Mesendoderm (in vitro differentiated cells): ENCODE measurements around the gene TBX6.

ENCODE experiments used
- DNase-seq: peaks from one replicate; pipeline ENCODE4 v3.0.0; 2013
- H2AK5ac ChIP-seq: 2 replicates; pipeline ENCODE4 v1.6.1; 2013; ENCODE audit warnings: low read length, inconsistent platforms
- H2BK120ac ChIP-seq: 2 replicates; pipeline ENCODE4 v1.6.1; 2013; ENCODE audit warnings: low read depth, mild to moderate bottlenecking, low read length, moderate library complexity, mixed read lengths
- H2BK15ac ChIP-seq: replicated peaks from 2 replicates; pipeline ENCODE4 v1.6.1; 2013; ENCODE audit warnings: low read depth, mild to moderate bottlenecking, moderate library complexity
- H2BK5ac ChIP-seq: 2 replicates; pipeline ENCODE4 v1.6.1; 2013; ENCODE audit warnings: low read length, inconsistent platforms
- H3K18ac ChIP-seq: 2 replicates; pipeline ENCODE4 v1.6.1; 2013; ENCODE audit warnings: mild to moderate bottlenecking, low read length, mixed read lengths
- H3K23ac ChIP-seq: one replicate; pipeline ENCODE4 v1.6.1; 2013; ENCODE audit warnings: low read length
- H3K27ac ChIP-seq: 2 replicates; pipeline ENCODE4 v1.5.1; 2013; ENCODE audit warnings: low read depth, mild to moderate bottlenecking, inconsistent platforms, low read length, moderate library complexity
- H3K27me3 ChIP-seq: 2 replicates; pipeline ENCODE4 v1.6.1; 2013; ENCODE audit warnings: low read length, control low read depth, mild to moderate bottlenecking, inconsistent platforms; ENCODE audit not compliant: insufficient read depth, poor library complexity
- H3K36me3 ChIP-seq: 2 replicates; pipeline ENCODE4 v1.6.1; 2013; ENCODE audit warnings: low read length, inconsistent platforms; ENCODE audit not compliant: control insufficient read depth, insufficient read depth
- H3K4ac ChIP-seq: one replicate; pipeline ENCODE4 v1.6.1; 2013; ENCODE audit warnings: low read depth, mild to moderate bottlenecking, low read length, moderate library complexity
- H3K4me1 ChIP-seq: 2 replicates; pipeline ENCODE4 v1.6.1; 2013; ENCODE audit warnings: low read depth, low read length, inconsistent platforms; ENCODE audit not compliant: control insufficient read depth
- H3K4me2 ChIP-seq: 2 replicates; pipeline ENCODE4 v1.6.1; 2013; ENCODE audit warnings: low read length
- H3K4me3 ChIP-seq: 2 replicates; pipeline ENCODE4 v1.5.1; 2013; ENCODE audit warnings: mild to moderate bottlenecking, low read length
- H3K56ac ChIP-seq: one replicate; pipeline ENCODE4 v1.6.1; 2013; ENCODE audit warnings: low read length
- H3K79me1 ChIP-seq: 2 replicates; pipeline ENCODE4 v1.6.1; 2013; ENCODE audit warnings: low read length, inconsistent platforms
- H3K79me2 ChIP-seq: 2 replicates; pipeline ENCODE4 v1.6.1; 2013; ENCODE audit warnings: mild to moderate bottlenecking, low read length; ENCODE audit not compliant: control insufficient read depth, insufficient read depth
- H3K9ac ChIP-seq: 2 replicates; pipeline ENCODE4 v1.6.1; 2013; ENCODE audit warnings: low read length, inconsistent platforms
- H4K5ac ChIP-seq: one replicate; pipeline ENCODE4 v1.6.1; 2013; ENCODE audit warnings: low read length
- H4K8ac ChIP-seq: one replicate; pipeline ENCODE4 v1.6.1; 2013; ENCODE audit warnings: low read depth, mild to moderate bottlenecking, control low read depth, low read length, moderate library complexity
- WGBS: extraction: QIAGEN DNeasy Blood & Tissue Kit; methylation state at CpG from one replicate; pipeline ENCODE4 v1.1.7; 2013; ENCODE audit warnings: low lambda C conversion rate, missing lambda C conversion rate; ENCODE audit not compliant: insufficient coverage; ENCODE audit errors: extremely low coverage; 5-methylcytosine and 5-hydroxymethylcytosine counted together

TBX6 gene

DNA sequence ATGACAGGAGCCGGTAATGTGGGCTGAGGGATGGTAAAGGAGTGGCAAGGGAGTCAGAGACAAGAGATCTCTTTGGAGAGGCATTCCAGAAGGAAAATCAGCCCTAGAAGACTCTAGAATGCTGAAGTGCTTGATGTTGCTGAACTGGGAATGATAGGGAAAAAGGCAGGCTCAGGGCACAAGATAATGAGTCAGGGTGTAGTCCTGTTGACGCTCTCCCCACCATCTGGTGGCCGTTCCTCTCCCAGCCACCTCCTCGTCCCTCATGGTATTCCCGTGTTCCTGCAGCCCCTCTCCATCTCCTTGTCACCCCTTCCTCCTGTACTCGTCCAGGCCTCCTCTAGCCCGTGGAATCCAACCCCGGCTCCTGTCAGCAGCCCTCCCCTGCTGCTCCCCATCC lies 37.3 kb downstream of the TBX6 start:
- Histone ChIP-seq H3K79me1 (no peaks in the 10 kb centered on the region), H3K4me1 (no peaks in the 10 kb centered on the region), H3K23ac (no peak overlapping the region), H2AK5ac (no peak overlapping the region), H3K27ac (no peak overlapping the region), H3K4me2 (no peak overlapping the region), H3K18ac (no peak overlapping the region), H3K79me2 (no peaks in the 10 kb centered on the region), H3K4ac (no peak overlapping the region), H3K4me3 (no peak overlapping the region), H4K8ac (no peak overlapping the region), H3K9ac (no peak overlapping the region), H4K5ac (no peak overlapping the region), H3K36me3 (no peaks in the 10 kb centered on the region), H2BK15ac (no peak overlapping the region), H3K56ac (no peak overlapping the region), H3K27me3 (no peaks in the 10 kb centered on the region), H2BK120ac (no peak overlapping the region), H2BK5ac (no peak overlapping the region)
- DNase-seq: peak; percentile 26
- WGBS: no CpG with 5 or more reads among the region's 8 CpGs

DNA sequence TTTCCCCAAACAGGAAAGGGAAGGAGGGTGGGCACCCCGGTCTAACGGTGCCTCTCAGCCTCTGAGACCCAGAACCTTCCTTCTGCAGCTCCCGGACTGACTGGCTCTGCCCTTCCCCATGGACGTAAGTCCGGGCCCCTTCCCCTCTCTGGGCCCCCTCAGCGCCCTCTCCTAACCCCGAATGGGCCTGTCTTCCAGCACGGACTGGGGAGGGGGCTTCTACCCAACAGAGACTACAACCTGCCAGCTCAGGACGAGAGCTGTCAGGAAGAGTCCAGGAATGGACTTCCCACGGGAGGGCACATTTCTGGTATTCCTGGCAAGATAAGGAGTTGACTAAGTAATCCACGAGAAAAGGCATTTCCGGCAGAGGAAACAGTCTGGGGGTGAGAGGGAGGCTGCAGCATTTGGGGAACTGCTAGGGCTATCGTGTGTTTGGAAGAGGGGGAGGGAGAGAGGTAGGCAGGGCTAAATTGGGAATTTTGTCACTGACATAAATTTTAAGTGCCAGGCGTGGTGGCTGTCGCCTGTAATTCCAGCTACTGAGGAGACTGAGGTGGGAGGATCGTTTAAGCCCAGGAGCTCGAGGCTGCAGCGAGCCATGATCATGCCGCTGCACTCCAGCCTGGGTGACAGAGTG lies 38.2 kb downstream of the TBX6 start:
- WGBS: no CpG with 5 or more reads among the region's 19 CpGs

DNA sequence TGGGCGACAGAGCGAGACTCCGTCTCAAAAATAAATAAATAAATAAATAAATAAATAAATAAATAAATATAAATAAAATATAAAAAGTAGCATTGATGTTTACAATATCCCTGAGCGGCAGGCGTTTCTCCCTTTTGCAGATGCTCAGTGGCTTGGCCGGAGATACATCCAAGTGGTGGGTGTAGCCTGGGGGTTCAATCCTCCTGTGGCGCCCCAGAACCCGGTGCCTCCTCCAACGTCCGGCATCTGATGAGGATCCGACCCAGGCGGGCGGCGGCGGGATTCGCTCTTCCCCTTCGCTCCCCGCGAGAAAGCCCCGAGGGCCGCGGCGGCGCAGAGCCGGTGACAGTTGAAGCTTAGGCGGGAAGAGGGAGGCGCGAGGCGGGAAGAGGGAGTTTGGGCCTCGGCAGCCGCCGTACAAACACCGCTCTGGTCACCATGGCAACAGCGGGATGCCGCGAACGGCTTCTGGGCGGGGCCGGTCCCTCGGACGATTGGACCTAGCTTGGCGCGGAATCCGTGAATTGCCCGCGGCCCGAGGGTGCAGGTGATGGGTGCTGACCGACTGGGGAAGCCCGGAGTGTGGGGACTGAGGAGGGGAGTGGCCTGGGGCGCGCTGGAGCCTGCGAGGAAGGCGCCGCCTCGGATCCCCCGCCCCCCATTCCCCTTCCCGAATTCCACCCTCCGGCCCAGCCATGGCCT lies 38.9 kb downstream of the TBX6 start:
- Histone ChIP-seq H3K27ac (no peak overlapping the region), H4K8ac (no peak overlapping the region), H3K4me2 (peak overlapping the region; percentile 59), H3K36me3 (no peaks in the 10 kb centered on the region), H3K27me3 (no peaks in the 10 kb centered on the region), H3K56ac (peak overlapping the region; percentile 85), H2BK15ac (no peak overlapping the region), H3K23ac (no peak overlapping the region), H3K9ac (peak overlapping the region; percentile 65), H3K4me1 (no peaks in the 10 kb centered on the region), H3K79me1 (no peaks in the 10 kb centered on the region), H3K18ac (peak overlapping the region; percentile 54), H2AK5ac (no peak overlapping the region), H2BK120ac (peak overlapping the region; percentile 89), H3K4ac (no peak overlapping the region), H3K79me2 (no peaks in the 10 kb centered on the region), H4K5ac (no peak overlapping the region), H3K4me3 (peak overlapping the region; percentile 55), H2BK5ac (no peak overlapping the region)
- no CpG with 5 or more reads among the region's 58 CpGs for WGBS
- peak; percentile 94 for DNase-seq

More for the DNA sequence above, 38.2 kb downstream of the TBX6 start:
- H3K4me2 ChIP-seq: peak overlapping the region; percentile 59
- no peak overlapping the region for H3K4ac ChIP-seq
- no peaks in the 10 kb centered on the region for H3K79me1 ChIP-seq
- no peak overlapping the region for H2AK5ac ChIP-seq
- H3K18ac ChIP-seq: no peak overlapping the region
- no peak overlapping the region for H2BK120ac ChIP-seq
- no peaks in the 10 kb centered on the region for H3K27me3 ChIP-seq
- no peak overlapping the region for H4K8ac ChIP-seq
- H3K36me3 ChIP-seq: no peaks in the 10 kb centered on the region
- peak overlapping the region; percentile 60 for H3K9ac ChIP-seq
- H4K5ac ChIP-seq: no peak overlapping the region
- H3K4me1 ChIP-seq: no peaks in the 10 kb centered on the region
- peak overlapping the region; percentile 55 for H3K4me3 ChIP-seq
- H3K27ac ChIP-seq: no peak overlapping the region
- no peak overlapping the region for H2BK5ac ChIP-seq
- H3K23ac ChIP-seq: no peak overlapping the region
- H2BK15ac ChIP-seq: no peak overlapping the region
- H3K56ac ChIP-seq: peak overlapping the region; percentile 85
- no peaks in the 10 kb centered on the region for H3K79me2 ChIP-seq
- peak; percentile 86 for DNase-seq

DNA sequence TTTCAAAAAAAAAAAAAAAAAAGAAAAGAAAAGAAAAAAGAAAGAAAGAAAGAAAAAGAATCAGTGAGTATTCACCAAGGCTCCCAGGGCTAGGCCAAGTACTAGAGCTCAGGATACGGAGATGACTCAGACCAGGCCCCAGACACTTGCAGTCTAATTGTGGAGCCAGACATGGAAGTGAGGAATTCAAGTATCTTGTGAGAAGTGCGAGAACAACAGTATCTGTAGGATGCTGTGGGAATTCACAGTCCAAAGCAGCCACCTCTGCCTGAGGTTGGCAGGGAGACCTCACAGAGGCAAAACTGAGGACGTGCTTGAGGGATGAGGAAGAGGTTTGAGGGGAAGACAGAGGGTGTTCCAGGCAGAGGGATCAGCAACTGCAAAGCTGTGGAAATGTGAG lies 40.2 kb downstream of the TBX6 start:
- H2BK15ac ChIP-seq: no peak overlapping the region
- no peak overlapping the region for H4K5ac ChIP-seq
- H2BK5ac ChIP-seq: no peak overlapping the region
- peak overlapping the region; percentile 25 for H3K56ac ChIP-seq
- H3K9ac ChIP-seq: no peak overlapping the region
- H3K27ac ChIP-seq: no peak overlapping the region
- no CpG with 5 or more reads among the region's 3 CpGs for WGBS
- no peak overlapping the region for H3K18ac ChIP-seq
- no peak overlapping the region for H2AK5ac ChIP-seq
- H3K36me3 ChIP-seq: no peaks in the 10 kb centered on the region
- no peaks in the 10 kb centered on the region for H3K4me1 ChIP-seq
- H3K4me2 ChIP-seq: no peak overlapping the region
- H2BK120ac ChIP-seq: no peak overlapping the region
- H3K79me2 ChIP-seq: no peaks in the 10 kb centered on the region
- peak; percentile 86 for DNase-seq
- no peak overlapping the region for H3K23ac ChIP-seq
- H3K79me1 ChIP-seq: no peaks in the 10 kb centered on the region
- H4K8ac ChIP-seq: no peak overlapping the region
- H3K4me3 ChIP-seq: no peak overlapping the region
- no peaks in the 10 kb centered on the region for H3K27me3 ChIP-seq
- H3K4ac ChIP-seq: no peak overlapping the region

DNA sequence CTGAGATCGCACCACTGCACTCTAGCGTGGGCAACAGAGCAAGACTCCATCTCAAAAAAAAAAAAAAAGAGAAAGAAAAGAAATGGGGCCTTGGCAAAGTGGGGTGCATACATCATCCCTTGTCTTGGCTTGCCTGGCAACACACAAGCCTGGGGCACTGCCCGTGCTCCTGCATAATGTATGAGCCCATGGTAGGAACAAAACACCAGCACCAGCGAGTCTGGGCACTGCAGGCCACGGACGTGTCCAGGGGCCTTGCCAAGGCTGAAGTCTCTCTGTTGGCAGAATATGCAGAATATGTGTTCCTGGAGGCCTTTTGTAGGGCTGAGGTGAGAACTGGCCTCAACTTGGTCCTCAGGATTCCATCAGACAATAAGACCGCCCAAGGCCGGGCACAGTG lies 41.9 kb downstream of the TBX6 start:
- H4K8ac ChIP-seq: no peak overlapping the region
- no peak overlapping the region for H3K18ac ChIP-seq
- no peak overlapping the region for H2BK5ac ChIP-seq
- H2AK5ac ChIP-seq: no peak overlapping the region
- H3K79me2 ChIP-seq: no peaks in the 10 kb centered on the region
- no peak overlapping the region for H2BK15ac ChIP-seq
- no peak overlapping the region for H3K4me2 ChIP-seq
- no peaks in the 10 kb centered on the region for H3K4me1 ChIP-seq
- no peak overlapping the region for H3K4me3 ChIP-seq
- H3K27me3 ChIP-seq: no peaks in the 10 kb centered on the region
- WGBS: no CpG with 5 or more reads among the region's 8 CpGs
- no peak overlapping the region for H3K23ac ChIP-seq
- no peaks in the 10 kb centered on the region for H3K79me1 ChIP-seq
- H3K4ac ChIP-seq: no peak overlapping the region
- H3K9ac ChIP-seq: no peak overlapping the region
- no peak overlapping the region for H3K56ac ChIP-seq
- H3K36me3 ChIP-seq: no peaks in the 10 kb centered on the region
- no peak overlapping the region for H3K27ac ChIP-seq
- H2BK120ac ChIP-seq: no peak overlapping the region
- H4K5ac ChIP-seq: no peak overlapping the region
- DNase-seq: no peak
